ENCODE measurements around the gene YPEL3.

The YPEL3 gene

GRCh38 chr16:30108059-30108850 lies 12.2 kb upstream of the YPEL3 start:
- H3K27me3 ChIP-seq (ENCODE audit: insufficient read depth, low read length): no peaks in the 10 kb centered on the region
- no peak overlapping the region for H4K12ac ChIP-seq (ENCODE audit: low read depth, low read length)
- H2BK5ac ChIP-seq (ENCODE audit: low read depth, low read length, poor library complexity): no peak overlapping the region
- no peak overlapping the region for H3K18ac ChIP-seq (ENCODE audit: low read length)
- H4K91ac ChIP-seq (ENCODE audit: low read depth, low read length): no peak overlapping the region
- H3K14ac ChIP-seq (ENCODE audit: low read length): no peak overlapping the region
- H3K36me3 ChIP-seq (ENCODE audit: control insufficient read depth in 1 of 2, insufficient read depth in 2 of 2, low read length in 2 of 2): peaks cover 12 to 16% of the 10 kb centered on the region in 2 experiments
- H3K9ac ChIP-seq (ENCODE audit: low read length): peak overlapping the region; percentile 7
- no peak overlapping the region for H2AFZ ChIP-seq (ENCODE audit: insufficient read depth, low read length, poor library complexity)
- no peak overlapping the region for H4K8ac ChIP-seq (ENCODE audit: low read depth, low read length)
- DNase-seq: no peak
- H3K9me3 ChIP-seq (ENCODE audit: insufficient read depth, low read depth, low read length): peaks cover 1% of the 10 kb centered on the region
- no peak overlapping the region for H2BK12ac ChIP-seq (ENCODE audit: low read length)
- no peak overlapping the region for H3K4me3 ChIP-seq (ENCODE audit: low read depth, low read length)
- H2BK120ac ChIP-seq (ENCODE audit: insufficient read depth, low read length, poor library complexity): no peak overlapping the region
- no CpG with 5 or more reads among the region's 15 CpGs for WGBS (ENCODE audit: extremely low coverage, insufficient coverage, insufficient read length)
- no peak overlapping the region for H3K4me2 ChIP-seq (ENCODE audit: low read length)
- H3K79me1 ChIP-seq (ENCODE audit: low read length): peaks cover 6% of the 10 kb centered on the region
- no peaks in the 10 kb centered on the region for H3K79me2 ChIP-seq (ENCODE audit: control insufficient read depth, insufficient read depth, low read length, poor library complexity)
- no peak overlapping the region for H2AK5ac ChIP-seq (ENCODE audit: low read length)
- H3K27ac ChIP-seq (ENCODE audit: low read depth, low read length): no peak overlapping the region
- no peak overlapping the region for H3K23ac ChIP-seq (ENCODE audit: low read length)
- no peak overlapping the region for H3K4ac ChIP-seq (ENCODE audit: low read depth, low read length)
- H3K4me1 ChIP-seq (ENCODE audit: control insufficient read depth in 1 of 2, insufficient read depth in 2 of 2, low read length in 2 of 2): peaks cover 12 to 15% of the 10 kb centered on the region in 2 experiments

DNA sequence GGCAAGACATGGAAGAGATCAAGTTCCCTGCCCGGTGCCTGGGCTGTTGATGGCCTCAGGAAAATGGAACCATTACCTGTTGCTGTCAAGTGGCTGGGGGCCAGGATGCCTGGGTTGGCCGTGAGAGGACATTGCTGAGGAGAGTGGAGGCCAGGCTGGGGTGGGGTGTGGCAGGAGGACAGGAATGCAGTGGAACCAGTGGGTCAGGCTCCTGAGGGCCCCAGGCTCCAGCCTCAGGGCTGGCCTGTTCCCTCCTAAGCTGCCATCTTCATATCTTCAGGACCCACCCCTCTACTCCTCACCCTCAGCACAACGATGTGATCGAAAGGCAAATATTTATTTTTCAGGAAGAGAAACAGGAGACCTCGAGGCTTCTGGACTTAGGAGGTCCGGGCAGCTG lies 8.5 kb upstream of the YPEL3 start:
- peak overlapping the region; percentile 3 for H2AK5ac ChIP-seq (ENCODE audit: low read length)
- no peaks in the 10 kb centered on the region for H3K79me2 ChIP-seq (ENCODE audit: control insufficient read depth, insufficient read depth, low read length, poor library complexity)
- H3K27me3 ChIP-seq (ENCODE audit: insufficient read depth, low read length): no peaks in the 10 kb centered on the region
- peaks cover 10 to 14% of the 10 kb centered on the region in 2 experiments for H3K36me3 ChIP-seq (ENCODE audit: control insufficient read depth in 1 of 2, insufficient read depth in 2 of 2, low read length in 2 of 2)
- H2BK120ac ChIP-seq (ENCODE audit: insufficient read depth, low read length, poor library complexity): peak overlapping the region; percentile 63
- H3K4me1 ChIP-seq (ENCODE audit: control insufficient read depth in 1 of 2, insufficient read depth in 2 of 2, low read length in 2 of 2): peaks cover 12 to 13% of the 10 kb centered on the region in 2 experiments
- peak overlapping the region; percentile 74 for H2BK5ac ChIP-seq (ENCODE audit: low read depth, low read length, poor library complexity)
- peak overlapping the region; percentile 58 for H3K14ac ChIP-seq (ENCODE audit: low read length)
- H3K79me1 ChIP-seq (ENCODE audit: low read length): peaks cover 6% of the 10 kb centered on the region
- no peak overlapping the region for H3K4me3 ChIP-seq (ENCODE audit: low read depth, low read length)
- H3K4ac ChIP-seq (ENCODE audit: low read depth, low read length): no peak overlapping the region
- H3K9ac ChIP-seq (ENCODE audit: low read length): no peak overlapping the region
- H3K4me2 ChIP-seq (ENCODE audit: low read length): no peak overlapping the region
- peak overlapping the region; percentile 77 for H4K91ac ChIP-seq (ENCODE audit: low read depth, low read length)
- peak overlapping the region; percentile 31 for H2BK12ac ChIP-seq (ENCODE audit: low read length)
- peak overlapping the region; percentile 53 for H4K8ac ChIP-seq (ENCODE audit: low read depth, low read length)
- H3K23ac ChIP-seq (ENCODE audit: low read length): no peak overlapping the region
- WGBS (ENCODE audit: extremely low coverage, insufficient coverage, insufficient read length): no CpG with 5 or more reads among the region's 6 CpGs
- peak overlapping the region; percentile 47 for H3K27ac ChIP-seq (ENCODE audit: low read depth, low read length)
- H3K18ac ChIP-seq (ENCODE audit: low read length): peak overlapping the region; percentile 64
- no peak overlapping the region for H4K12ac ChIP-seq (ENCODE audit: low read depth, low read length)
- peaks cover 1% of the 10 kb centered on the region for H3K9me3 ChIP-seq (ENCODE audit: insufficient read depth, low read depth, low read length)
- peak; percentile 94 for DNase-seq
- peak overlapping the region; percentile 20 for H2AFZ ChIP-seq (ENCODE audit: insufficient read depth, low read length, poor library complexity)

GRCh38 chr16:30104090-30104489 lies 8.1 kb upstream of the YPEL3 start:
- H3K9ac ChIP-seq (ENCODE audit: low read length): peak overlapping the region; percentile 31
- no CpG with 5 or more reads among the region's 4 CpGs for WGBS (ENCODE audit: extremely low coverage, insufficient coverage, insufficient read length)

DNA sequence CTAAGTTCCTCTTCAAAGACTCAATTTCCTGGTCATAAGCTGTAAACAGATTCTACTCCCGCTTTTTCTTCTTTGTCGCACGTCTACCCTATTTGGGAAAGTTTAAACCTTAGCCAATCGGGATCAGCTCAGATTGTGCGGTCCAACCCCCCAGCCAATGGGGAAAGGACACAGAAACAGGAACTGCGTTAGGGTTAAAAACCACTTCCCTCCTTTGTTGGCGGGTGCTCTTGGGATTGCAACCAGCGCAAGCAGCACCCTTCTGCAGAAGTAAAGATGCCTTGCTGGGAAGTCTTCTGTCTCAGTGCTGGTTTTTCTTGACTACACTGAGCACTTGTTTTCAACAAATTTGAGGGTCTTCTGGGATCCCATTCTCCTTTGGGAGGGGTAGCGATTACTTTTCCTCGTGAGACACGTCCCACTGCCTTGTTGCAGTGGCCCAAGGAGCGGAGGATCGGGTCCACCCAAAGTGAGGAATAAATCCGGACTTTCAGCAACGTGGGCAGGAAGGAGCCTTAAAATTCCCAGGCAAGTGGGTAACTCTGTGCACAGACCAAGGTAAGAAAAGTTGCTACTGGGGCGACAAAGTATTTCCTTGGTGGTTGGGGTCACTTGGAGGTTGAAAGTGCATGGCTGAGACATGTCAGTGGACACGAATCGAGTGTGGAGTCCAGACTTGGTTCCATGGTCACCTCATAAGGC lies 1.0 kb upstream of the YPEL3 start:
- Histone ChIP-seq H2AK5ac (ENCODE audit: low read length) (no peak overlapping the region), H3K14ac (ENCODE audit: low read length) (no peak overlapping the region)
- DNase-seq: no peak

More at GRCh38 chr16:30104090-30104489, 8.1 kb upstream of the YPEL3 start:
- H4K12ac ChIP-seq (ENCODE audit: low read depth, low read length): no peak overlapping the region
- no peaks in the 10 kb centered on the region for H3K27me3 ChIP-seq (ENCODE audit: insufficient read depth, low read length)
- H3K4me1 ChIP-seq (ENCODE audit: control insufficient read depth in 1 of 2, insufficient read depth in 2 of 2, low read length in 2 of 2): peaks cover 12 to 13% of the 10 kb centered on the region in 2 experiments
- peak overlapping the region; percentile 47 for H3K27ac ChIP-seq (ENCODE audit: low read depth, low read length)
- H3K9me3 ChIP-seq (ENCODE audit: insufficient read depth, low read depth, low read length): peaks cover 1% of the 10 kb centered on the region
- no peaks in the 10 kb centered on the region for H3K79me2 ChIP-seq (ENCODE audit: control insufficient read depth, insufficient read depth, low read length, poor library complexity)
- peak overlapping the region; percentile 8 for H3K4me2 ChIP-seq (ENCODE audit: low read length)
- DNase-seq: peak; percentile 85 to 91
- peak overlapping the region; percentile 47 for H2BK5ac ChIP-seq (ENCODE audit: low read depth, low read length, poor library complexity)
- no peak overlapping the region for H2BK12ac ChIP-seq (ENCODE audit: low read length)
- peak overlapping the region; percentile 14 for H3K18ac ChIP-seq (ENCODE audit: low read length)
- peak overlapping the region; percentile 46 for H4K8ac ChIP-seq (ENCODE audit: low read depth, low read length)
- H2AK5ac ChIP-seq (ENCODE audit: low read length): peak overlapping the region; percentile 3
- H3K23ac ChIP-seq (ENCODE audit: low read length): no peak overlapping the region
- peak overlapping the region; percentile 20 for H2AFZ ChIP-seq (ENCODE audit: insufficient read depth, low read length, poor library complexity)
- peak overlapping the region; percentile 57 for H4K91ac ChIP-seq (ENCODE audit: low read depth, low read length)
- H2BK120ac ChIP-seq (ENCODE audit: insufficient read depth, low read length, poor library complexity): peak overlapping the region; percentile 34
- H3K79me1 ChIP-seq (ENCODE audit: low read length): peaks cover 6% of the 10 kb centered on the region
- no peak overlapping the region for H3K4me3 ChIP-seq (ENCODE audit: low read depth, low read length)
- peak overlapping the region; percentile 58 for H3K14ac ChIP-seq (ENCODE audit: low read length)
- no peak overlapping the region for H3K4ac ChIP-seq (ENCODE audit: low read depth, low read length)
- peaks cover 10 to 14% of the 10 kb centered on the region in 2 experiments for H3K36me3 ChIP-seq (ENCODE audit: control insufficient read depth in 1 of 2, insufficient read depth in 2 of 2, low read length in 2 of 2)

More for the DNA sequence above, 1.0 kb upstream of the YPEL3 start:
- no peak overlapping the region for H3K4me3 ChIP-seq (ENCODE audit: low read depth, low read length)
- H3K27ac ChIP-seq (ENCODE audit: low read depth, low read length): peak overlapping the region; percentile 90
- peak overlapping the region; percentile 87 for H4K91ac ChIP-seq (ENCODE audit: low read depth, low read length)
- H3K4me2 ChIP-seq (ENCODE audit: low read length): peak overlapping the region; percentile 65
- peaks cover 8% of the 10 kb centered on the region for H3K79me2 ChIP-seq (ENCODE audit: control insufficient read depth, insufficient read depth, low read length, poor library complexity)
- H3K23ac ChIP-seq (ENCODE audit: low read length): no peak overlapping the region
- no peak overlapping the region for H3K9ac ChIP-seq (ENCODE audit: low read length)
- peaks cover 13% of the 10 kb centered on the region for H3K9me3 ChIP-seq (ENCODE audit: insufficient read depth, low read depth, low read length)
- peaks cover 16% of the 10 kb centered on the region for H3K79me1 ChIP-seq (ENCODE audit: low read length)
- peaks cover 22 to 24% of the 10 kb centered on the region in 2 experiments for H3K4me1 ChIP-seq (ENCODE audit: control insufficient read depth in 1 of 2, insufficient read depth in 2 of 2, low read length in 2 of 2)
- peak overlapping the region; percentile 63 for H2BK12ac ChIP-seq (ENCODE audit: low read length)
- H2BK5ac ChIP-seq (ENCODE audit: low read depth, low read length, poor library complexity): no peak overlapping the region
- H4K12ac ChIP-seq (ENCODE audit: low read depth, low read length): peak overlapping the region; percentile 80
- H4K8ac ChIP-seq (ENCODE audit: low read depth, low read length): peak overlapping the region; percentile 63
- H3K18ac ChIP-seq (ENCODE audit: low read length): no peak overlapping the region
- H3K27me3 ChIP-seq (ENCODE audit: insufficient read depth, low read length): no peaks in the 10 kb centered on the region
- peaks cover 2 to 7% of the 10 kb centered on the region in 2 experiments for H3K36me3 ChIP-seq (ENCODE audit: control insufficient read depth in 1 of 2, insufficient read depth in 2 of 2, low read length in 2 of 2)
- WGBS (ENCODE audit: extremely low coverage, insufficient coverage, insufficient read length): no CpG with 5 or more reads among the region's 18 CpGs
- peak overlapping the region; percentile 4 for H3K4ac ChIP-seq (ENCODE audit: low read depth, low read length)
- peak overlapping the region; percentile 90 for H2BK120ac ChIP-seq (ENCODE audit: insufficient read depth, low read length, poor library complexity)
- H2AFZ ChIP-seq (ENCODE audit: insufficient read depth, low read length, poor library complexity): peak overlapping the region; percentile 86
